Measurements from ENCODE around the gene ZWILCH.

The ZWILCH gene

GRCh38 chr15:66563126-66563525 lies 58.0 kb downstream of the ZWILCH start:
- DNase-seq (ENCODE audit: low read depth, low spot score): no peak
- no peak for TF ChIP-seq SUZ12 (IDR thresholded peaks at IDR 0.05; ENCODE audit: extremely low read depth, insufficient read depth, insufficient read length)
- TF ChIP-seq YY1 (IDR thresholded peaks at IDR 0.05; ENCODE audit: insufficient read depth, insufficient read length): no peak
- no peak for TF ChIP-seq ZNF274 (IDR thresholded peaks at IDR 0.05; ENCODE audit: low read depth, low read length)
- no peaks in the 10 kb centered on the region for H3K9me3 ChIP-seq (ENCODE audit: insufficient read depth, low read length)
- peaks cover 34% of the 10 kb centered on the region for H3K36me3 ChIP-seq (ENCODE audit: insufficient read depth, insufficient read length, low read length)
- peaks cover 15% of the 10 kb centered on the region for H3K4me1 ChIP-seq (ENCODE audit: insufficient read depth, insufficient read length)
- H3K9ac ChIP-seq (ENCODE audit: insufficient read length, low read depth): no peak overlapping the region
- H3K27me3 ChIP-seq (ENCODE audit: insufficient read depth, insufficient read length): no peaks in the 10 kb centered on the region
- no peak overlapping the region for H3K4me3 ChIP-seq (ENCODE audit: insufficient read length, low read depth)

GRCh38 chr15:66563566-66564110 lies 58.5 kb downstream of the ZWILCH start:
- Histone ChIP-seq H3K27me3 (ENCODE audit: insufficient read depth, insufficient read length) (no peaks in the 10 kb centered on the region), H3K9me3 (ENCODE audit: insufficient read depth, low read length) (no peaks in the 10 kb centered on the region), H3K4me3 (ENCODE audit: insufficient read length, low read depth) (no peak overlapping the region), H3K4me1 (ENCODE audit: insufficient read depth, insufficient read length) (peaks cover 15% of the 10 kb centered on the region), H3K9ac (ENCODE audit: insufficient read length, low read depth) (no peak overlapping the region), H3K36me3 (ENCODE audit: insufficient read depth, insufficient read length, low read length) (peaks cover 31% of the 10 kb centered on the region)
- no peak for TF ChIP-seq YY1 (IDR thresholded peaks at IDR 0.05; ENCODE audit: insufficient read depth, insufficient read length)
- TF ChIP-seq ZNF274 (IDR thresholded peaks at IDR 0.05; ENCODE audit: low read depth, low read length): no peak
- DNase-seq (ENCODE audit: low read depth, low spot score): no peak

- no peaks in the 10 kb centered on the region for H3K27me3 ChIP-seq (ENCODE audit: insufficient read depth, insufficient read length)
- no peak for DNase-seq (ENCODE audit: low read depth, low spot score)
- H3K9ac ChIP-seq (ENCODE audit: insufficient read length, low read depth): peak overlapping the region; percentile 54
- no peak for TF ChIP-seq ZNF274 (IDR thresholded peaks at IDR 0.05; ENCODE audit: low read depth, low read length)
- TF ChIP-seq YY1 (IDR thresholded peaks at IDR 0.05; ENCODE audit: insufficient read depth, insufficient read length): no peak
- no peak for TF ChIP-seq SUZ12 (IDR thresholded peaks at IDR 0.05; ENCODE audit: extremely low read depth, insufficient read depth, insufficient read length)
- peaks cover 31% of the 10 kb centered on the region for H3K36me3 ChIP-seq (ENCODE audit: insufficient read depth, insufficient read length, low read length)
- no peak overlapping the region for H3K4me3 ChIP-seq (ENCODE audit: insufficient read length, low read depth)
- H3K4me1 ChIP-seq (ENCODE audit: insufficient read depth, insufficient read length): peaks cover 15% of the 10 kb centered on the region
- no peaks in the 10 kb centered on the region for H3K9me3 ChIP-seq (ENCODE audit: insufficient read depth, low read length)
Measured at GRCh38 chr15:66564136-66565041, 59.3 kb downstream of the ZWILCH start.

- peaks cover 16% of the 10 kb centered on the region for H3K4me1 ChIP-seq (ENCODE audit: insufficient read depth, insufficient read length)
- H3K4me3 ChIP-seq (ENCODE audit: insufficient read length, low read depth): peak overlapping the region; percentile 52
- no peaks in the 10 kb centered on the region for H3K27me3 ChIP-seq (ENCODE audit: insufficient read depth, insufficient read length)
- peaks cover 28% of the 10 kb centered on the region for H3K36me3 ChIP-seq (ENCODE audit: insufficient read depth, insufficient read length, low read length)
- DNase-seq (ENCODE audit: low read depth, low spot score): no peak
- no peaks in the 10 kb centered on the region for H3K9me3 ChIP-seq (ENCODE audit: insufficient read depth, low read length)
- H3K9ac ChIP-seq (ENCODE audit: insufficient read length, low read depth): peak overlapping the region; percentile 90
- TF ChIP-seq YY1 (IDR thresholded peaks at IDR 0.05; ENCODE audit: insufficient read depth, insufficient read length) (no peak), ZNF274 (IDR thresholded peaks at IDR 0.05; ENCODE audit: low read depth, low read length) (no peak)
Measured at GRCh38 chr15:66565141-66565641, 60.1 kb downstream of the ZWILCH start.

- peak within 1 kb of the TSS; percentile 90 for H3K9ac ChIP-seq (ENCODE audit: insufficient read length, low read depth)
- DNase-seq (ENCODE audit: low read depth, low spot score): peak; percentile 57
Measured at GRCh38 chr15:66565741-66566144, 60.6 kb downstream of the ZWILCH start, which contains the start of gene LCTL. Gene LCTL (minus strand): TSS chr15:66565998. CDS start chr15:66565365, 633 bp downstream.

GRCh38 chr15:66566963-66567531 lies 61.9 kb downstream of the ZWILCH start:
- Histone ChIP-seq H3K4me3 (ENCODE audit: insufficient read length, low read depth) (no peak overlapping the region), H3K9ac (ENCODE audit: insufficient read length, low read depth) (no peak overlapping the region), H3K9me3 (ENCODE audit: insufficient read depth, low read length) (no peaks in the 10 kb centered on the region), H3K27me3 (ENCODE audit: insufficient read depth, insufficient read length) (no peaks in the 10 kb centered on the region), H3K4me1 (ENCODE audit: insufficient read depth, insufficient read length) (peaks cover 16% of the 10 kb centered on the region), H3K36me3 (ENCODE audit: insufficient read depth, insufficient read length, low read length) (peaks cover 11% of the 10 kb centered on the region)
- TF ChIP-seq YY1 (IDR thresholded peaks at IDR 0.05; ENCODE audit: insufficient read depth, insufficient read length) (no peak), SUZ12 (IDR thresholded peaks at IDR 0.05; ENCODE audit: extremely low read depth, insufficient read depth, insufficient read length) (no peak), ZNF274 (IDR thresholded peaks at IDR 0.05; ENCODE audit: low read depth, low read length) (no peak)
- DNase-seq (ENCODE audit: low read depth, low spot score): peak; percentile 81

More at GRCh38 chr15:66565741-66566144, 60.6 kb downstream of the ZWILCH start, which contains the start of gene LCTL:
- Histone ChIP-seq H3K4me1 (ENCODE audit: insufficient read depth, insufficient read length) (peaks cover 16% of the 10 kb centered on the region), H3K36me3 (ENCODE audit: insufficient read depth, insufficient read length, low read length) (peaks cover 22% of the 10 kb centered on the region), H3K27me3 (ENCODE audit: insufficient read depth, insufficient read length) (no peaks in the 10 kb centered on the region), H3K9me3 (ENCODE audit: insufficient read depth, low read length) (no peaks in the 10 kb centered on the region), H3K4me3 (ENCODE audit: insufficient read length, low read depth) (peak within 1 kb of the TSS; percentile 52)
- TF ChIP-seq YY1 (IDR thresholded peaks at IDR 0.05; ENCODE audit: insufficient read depth, insufficient read length): no peak
- TF ChIP-seq ZNF274 (IDR thresholded peaks at IDR 0.05; ENCODE audit: low read depth, low read length): no peak
- no peak for TF ChIP-seq SUZ12 (IDR thresholded peaks at IDR 0.05; ENCODE audit: extremely low read depth, insufficient read depth, insufficient read length)

- TF ChIP-seq ZNF274 (IDR thresholded peaks at IDR 0.05; ENCODE audit: low read depth, low read length): no peak
- no peak for TF ChIP-seq SUZ12 (IDR thresholded peaks at IDR 0.05; ENCODE audit: extremely low read depth, insufficient read depth, insufficient read length)
- TF ChIP-seq YY1 (IDR thresholded peaks at IDR 0.05; ENCODE audit: insufficient read depth, insufficient read length): no peak
- peaks cover 11% of the 10 kb centered on the region for H3K36me3 ChIP-seq (ENCODE audit: insufficient read depth, insufficient read length, low read length)
Measured at GRCh38 chr15:66567897-66568296, 62.8 kb downstream of the ZWILCH start.

More at GRCh38 chr15:66567897-66568296, 62.8 kb downstream of the ZWILCH start:
- Histone ChIP-seq H3K4me1 (ENCODE audit: insufficient read depth, insufficient read length) (peaks cover 16% of the 10 kb centered on the region), H3K9ac (ENCODE audit: insufficient read length, low read depth) (no peak overlapping the region), H3K4me3 (ENCODE audit: insufficient read length, low read depth) (no peak overlapping the region), H3K9me3 (ENCODE audit: insufficient read depth, low read length) (no peaks in the 10 kb centered on the region), H3K27me3 (ENCODE audit: insufficient read depth, insufficient read length) (no peaks in the 10 kb centered on the region)
- DNase-seq (ENCODE audit: low read depth, low spot score): no peak
